GM20000 (cell line): ENCODE measurements around the gene TCF19.

ENCODE experiments used
- DNase-seq: peaks from one replicate; pipeline ENCODE4 v3.0.0; 2012; ENCODE audit warnings: low spot score
- CTCF ChIP-seq: IDR thresholded peaks from 2 replicates; pipeline ENCODE4 v1.5.1; 2012; ENCODE audit warnings: mild to moderate bottlenecking, control low read depth; ENCODE audit errors: extremely low read depth, missing control alignments

TCF19 gene

GRCh38 chr6:31114970-31115849 is 43.2 kb upstream of the TCF19 start:
- TF ChIP-seq CTCF, result no peak
- DNase-seq, result no peak

GRCh38 chr6:31115941-31116560 is 42.3 kb upstream of the TCF19 start:
- no peak for TF ChIP-seq CTCF
- no peak for DNase-seq

- no peak for DNase-seq
- no peak for TF ChIP-seq CTCF
Measured at GRCh38 chr6:31116661-31117385, 41.6 kb upstream of the TCF19 start.

GRCh38 chr6:31118178-31118577 is 40.2 kb upstream of the TCF19 start:
- DNase-seq, result no peak
- no peak for TF ChIP-seq CTCF

GRCh38 chr6:31120151-31120915 is 38.1 kb upstream of the TCF19 start, which contains the start of gene CDSN:
Gene CDSN, minus strand, starts transcription at chr6:31120446. Its CDS starts 27 bp downstream, at chr6:31120419.
- TF ChIP-seq CTCF, result no peak
- DNase-seq, result no peak

- no peak for TF ChIP-seq CTCF
- DNase-seq, result no peak
Measured at GRCh38 chr6:31121131-31121790, 37.1 kb upstream of the TCF19 start.
